ENCODE measurements around the gene PRKD2.
"Not testable (repeated sequence)": the region's sequence is repeated elsewhere in the genome, so short reads cannot be mapped to it uniquely, and the experiment has no call there.

Gene PRKD2

DNA sequence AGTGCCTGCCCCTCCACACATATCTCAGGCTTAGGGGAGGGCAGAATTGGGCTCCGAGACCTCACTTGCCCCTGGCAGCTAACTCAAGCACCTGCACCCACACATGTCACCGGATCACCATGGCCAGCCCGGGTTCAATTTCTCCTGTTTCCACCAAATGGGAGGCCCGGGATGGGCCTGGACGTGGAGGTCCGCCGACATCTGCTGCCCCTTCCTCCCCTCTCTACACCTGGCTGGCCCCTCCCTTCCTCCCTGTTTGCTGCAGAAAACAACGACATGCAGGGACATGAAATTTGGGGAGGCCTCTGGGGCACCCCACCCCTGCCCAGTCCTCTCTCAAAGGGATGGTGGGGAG lies 1.3 kb downstream of the PRKD2 start:
- no peaks in the 10 kb centered on the region for H3K27me3 ChIP-seq (ENCODE audit: insufficient read depth, low read length)
- peak overlapping the region; percentile 89; the same call in 1 of the 2 replicates for H3K9ac ChIP-seq (ENCODE audit: low read depth, low read length)
- H3K27ac ChIP-seq (ENCODE audit: low read length) = no peak overlapping the region
- H3K36me3 ChIP-seq (ENCODE audit: insufficient read depth, low read depth, low read length) = peaks cover 8% of the 10 kb centered on the region
- no peaks in the 10 kb centered on the region for H3K9me3 ChIP-seq (ENCODE audit: insufficient read depth, low read depth, low read length)
- peak overlapping the region; percentile 76 for H3K4me3 ChIP-seq (ENCODE audit: low read length)
- H3K4me1 ChIP-seq (ENCODE audit: insufficient read depth, low read length) = peaks cover 19% of the 10 kb centered on the region; the same call in 1 of the 2 replicates

DNA sequence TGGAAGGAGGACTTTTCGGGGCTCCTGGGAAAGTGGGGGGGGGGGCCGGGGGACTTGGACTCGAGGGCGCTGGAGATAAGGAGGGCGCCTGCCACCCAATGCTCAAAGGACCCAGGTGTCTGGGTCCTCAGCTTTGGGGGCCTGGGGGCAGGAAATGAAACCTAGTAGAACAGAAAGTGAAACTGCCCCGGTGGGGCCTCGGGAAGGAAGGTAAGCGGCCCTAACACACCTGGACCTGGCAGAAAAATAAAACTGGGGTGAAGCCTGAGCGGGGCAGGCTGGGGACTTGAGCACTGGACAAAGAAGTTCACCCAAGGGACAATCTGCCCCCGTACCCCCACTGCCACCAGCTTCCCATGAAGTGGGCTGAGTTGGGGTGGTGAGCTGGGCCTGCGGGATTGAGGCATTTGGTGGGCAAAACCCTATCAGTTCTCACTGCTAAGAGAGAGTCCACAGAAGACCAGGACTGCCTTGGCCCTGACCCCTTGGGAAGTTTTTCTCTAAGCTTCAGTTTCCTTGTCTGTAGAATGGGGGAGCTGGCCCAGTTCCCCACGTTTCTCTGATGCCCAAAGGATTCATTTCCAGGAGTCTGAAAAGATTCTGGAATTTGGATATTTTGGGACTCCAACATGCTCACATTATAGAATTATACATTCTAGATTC lies 2.3 kb downstream of the PRKD2 start:
- H3K4me1 ChIP-seq (ENCODE audit: insufficient read depth, low read length) = peaks cover 19% of the 10 kb centered on the region; the same call in 1 of the 2 replicates
- H3K36me3 ChIP-seq (ENCODE audit: insufficient read depth, low read depth, low read length) = peaks cover 8% of the 10 kb centered on the region
- H3K27ac ChIP-seq (ENCODE audit: low read length) = peak overlapping the region; percentile 61
- H3K4me3 ChIP-seq (ENCODE audit: low read length) = peak overlapping the region; percentile 76
- no peaks in the 10 kb centered on the region for H3K27me3 ChIP-seq (ENCODE audit: insufficient read depth, low read length)
- peak overlapping the region; percentile 89 for H3K9ac ChIP-seq (ENCODE audit: low read depth, low read length)
- no peaks in the 10 kb centered on the region for H3K9me3 ChIP-seq (ENCODE audit: insufficient read depth, low read depth, low read length)

DNA sequence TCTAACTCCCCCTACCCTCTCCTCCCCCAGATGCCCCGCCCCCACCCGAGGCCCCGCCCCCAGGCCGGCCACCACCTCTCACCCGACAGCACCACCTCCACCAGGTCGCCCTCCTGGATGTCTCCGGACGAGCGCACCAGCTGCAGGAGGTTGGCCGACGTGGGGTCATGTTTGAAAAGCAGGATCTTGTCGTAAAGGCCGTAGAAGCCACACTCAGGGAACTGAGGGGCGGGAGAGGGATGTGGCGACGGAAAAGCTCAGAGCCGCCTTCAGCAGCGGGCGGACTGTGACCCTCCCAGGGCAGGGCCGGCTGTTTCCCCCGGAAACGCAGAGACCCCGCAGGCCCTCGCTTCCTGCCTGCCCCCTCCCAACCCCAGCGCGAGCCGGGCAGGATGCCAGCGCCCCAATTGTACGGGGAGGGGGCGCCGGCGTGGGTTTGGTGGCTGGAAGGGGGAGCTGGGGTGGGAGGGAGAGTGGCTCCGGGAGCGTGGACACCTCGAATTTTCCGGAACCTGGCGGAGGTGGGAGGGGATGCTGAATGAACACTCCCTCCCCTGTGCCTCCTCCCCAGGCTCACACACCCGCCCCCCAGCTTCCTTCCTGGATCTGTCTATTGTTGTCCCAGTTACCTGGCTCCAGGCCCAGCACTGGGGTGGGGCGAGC lies 3.0 kb downstream of the PRKD2 start:
- H3K9me3 ChIP-seq (ENCODE audit: insufficient read depth, low read depth, low read length) = no peaks in the 10 kb centered on the region
- peak overlapping the region; percentile 61 for H3K27ac ChIP-seq (ENCODE audit: low read length)
- peaks cover 19% of the 10 kb centered on the region; the same call in 1 of the 2 replicates for H3K4me1 ChIP-seq (ENCODE audit: insufficient read depth, low read length)
- no peaks in the 10 kb centered on the region for H3K27me3 ChIP-seq (ENCODE audit: insufficient read depth, low read length)
- peak overlapping the region; percentile 76 for H3K4me3 ChIP-seq (ENCODE audit: low read length)
- H3K9ac ChIP-seq (ENCODE audit: low read depth, low read length) = peak overlapping the region; percentile 89; the same call in 1 of the 2 replicates
- peaks cover 13% of the 10 kb centered on the region for H3K36me3 ChIP-seq (ENCODE audit: insufficient read depth, low read depth, low read length)

DNA sequence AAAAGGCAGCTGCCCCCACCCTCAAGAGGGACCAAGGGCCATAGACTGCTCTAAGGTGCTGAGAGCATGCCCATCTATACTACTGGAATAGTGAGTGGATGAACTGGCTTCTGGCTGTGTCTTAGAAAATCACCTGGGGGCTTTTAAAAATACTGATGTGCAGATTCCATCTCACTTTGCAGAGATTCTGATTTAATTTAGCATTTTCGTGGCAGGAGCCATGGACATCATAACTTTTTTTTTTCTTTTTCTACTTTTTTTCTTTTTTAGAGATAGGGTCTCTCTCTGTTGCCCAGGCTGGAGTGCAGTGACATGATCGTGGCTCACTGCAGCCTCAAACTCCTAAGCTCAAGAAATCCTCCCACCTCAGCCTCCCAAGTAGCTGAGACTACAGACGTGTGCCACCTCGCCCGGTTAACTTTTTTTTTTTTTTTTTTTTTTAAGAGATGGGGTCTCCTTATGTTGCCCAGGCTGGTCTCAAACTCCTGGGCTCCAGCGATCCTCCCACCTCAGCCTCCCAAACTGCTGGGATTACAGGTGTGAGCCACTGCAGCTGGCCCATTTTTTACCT lies 4.1 kb downstream of the PRKD2 start:
- peaks cover 17% of the 10 kb centered on the region; the same call in 1 of the 2 replicates for H3K4me1 ChIP-seq (ENCODE audit: insufficient read depth, low read length)
- H3K36me3 ChIP-seq (ENCODE audit: insufficient read depth, low read depth, low read length) = peaks cover 22% of the 10 kb centered on the region
- H3K27ac ChIP-seq (ENCODE audit: low read length); H3K9me3 ChIP-seq (ENCODE audit: insufficient read depth, low read depth, low read length); H3K4me3 ChIP-seq (ENCODE audit: low read length); H3K9ac ChIP-seq (ENCODE audit: low read depth, low read length); H3K27me3 ChIP-seq (ENCODE audit: insufficient read depth, low read length): not testable (repeated sequence)

DNA sequence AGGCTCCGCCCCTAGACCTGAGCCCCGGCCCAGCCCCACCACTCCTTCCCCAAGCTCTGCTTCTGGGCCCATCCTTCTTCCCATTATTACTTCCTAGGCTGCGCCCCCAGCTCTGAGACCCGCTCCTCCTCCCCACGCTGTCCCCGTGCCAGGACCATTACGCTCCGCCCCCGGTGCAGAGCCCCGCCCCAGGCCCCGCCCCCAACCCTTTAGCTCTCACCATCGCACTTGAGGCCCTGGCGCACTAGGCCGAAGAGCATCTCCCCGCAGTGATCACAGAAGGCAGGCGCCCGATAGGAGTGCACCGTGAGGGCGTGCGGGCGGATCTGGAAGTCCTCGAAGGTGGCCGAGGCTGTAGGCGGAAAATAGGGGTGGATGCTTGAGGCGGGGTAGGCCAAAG lies 6.2 kb downstream of the PRKD2 start:
- H3K27me3 ChIP-seq (ENCODE audit: insufficient read depth, low read length) = no peaks in the 10 kb centered on the region
- H3K9ac ChIP-seq (ENCODE audit: low read depth, low read length) = no peak overlapping the region
- peaks cover 37% of the 10 kb centered on the region for H3K36me3 ChIP-seq (ENCODE audit: insufficient read depth, low read depth, low read length)
- H3K9me3 ChIP-seq (ENCODE audit: insufficient read depth, low read depth, low read length) = no peaks in the 10 kb centered on the region
- no peak overlapping the region for H3K4me3 ChIP-seq (ENCODE audit: low read length)
- H3K27ac ChIP-seq (ENCODE audit: low read length) = no peak overlapping the region
- peaks cover 14% of the 10 kb centered on the region; the same call in 1 of the 2 replicates for H3K4me1 ChIP-seq (ENCODE audit: insufficient read depth, low read length)

DNA sequence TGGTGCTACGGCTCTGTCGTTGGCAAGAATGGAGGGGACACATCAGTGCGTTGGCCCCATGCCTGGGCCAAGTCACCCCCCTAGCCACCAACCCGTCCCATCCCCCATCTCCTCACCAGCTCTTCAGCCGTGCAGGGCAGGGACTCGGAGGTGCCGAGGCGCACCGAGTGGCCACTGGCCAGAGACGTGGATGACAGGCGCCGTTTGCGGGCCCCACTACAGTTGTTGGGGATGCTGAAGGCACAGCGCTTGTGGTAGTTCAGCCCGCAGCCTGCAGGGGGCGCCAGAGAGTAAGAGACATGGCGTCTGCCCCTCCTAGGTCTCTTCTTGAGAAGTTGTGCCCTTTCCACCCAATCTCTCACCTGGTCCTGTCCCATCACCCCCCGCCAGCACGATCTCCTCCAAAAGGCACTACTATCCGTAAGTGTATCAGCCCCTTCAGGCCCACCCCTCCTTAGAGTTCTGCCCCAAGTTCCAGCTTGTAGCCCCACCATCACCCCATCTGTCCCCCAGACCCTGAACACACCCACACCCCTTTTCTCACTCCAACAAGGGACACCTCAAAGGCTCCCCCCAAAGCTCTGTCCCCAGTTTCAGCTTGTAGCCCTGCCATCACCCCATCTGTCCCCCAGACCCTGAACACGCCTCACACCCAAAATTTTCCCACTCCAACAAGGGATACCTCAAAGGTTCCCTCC lies 12.4 kb downstream of the PRKD2 start:
- H3K4me3 ChIP-seq (ENCODE audit: low read length) = no peak overlapping the region
- no peaks in the 10 kb centered on the region for H3K4me1 ChIP-seq (ENCODE audit: insufficient read depth, low read length)
- no peak overlapping the region for H3K9ac ChIP-seq (ENCODE audit: low read depth, low read length)
- no peaks in the 10 kb centered on the region for H3K9me3 ChIP-seq (ENCODE audit: insufficient read depth, low read depth, low read length)
- H3K36me3 ChIP-seq (ENCODE audit: insufficient read depth, low read depth, low read length) = peaks cover 75% of the 10 kb centered on the region
- H3K27me3 ChIP-seq (ENCODE audit: insufficient read depth, low read length) = no peaks in the 10 kb centered on the region
- no peak overlapping the region for H3K27ac ChIP-seq (ENCODE audit: low read length)

DNA sequence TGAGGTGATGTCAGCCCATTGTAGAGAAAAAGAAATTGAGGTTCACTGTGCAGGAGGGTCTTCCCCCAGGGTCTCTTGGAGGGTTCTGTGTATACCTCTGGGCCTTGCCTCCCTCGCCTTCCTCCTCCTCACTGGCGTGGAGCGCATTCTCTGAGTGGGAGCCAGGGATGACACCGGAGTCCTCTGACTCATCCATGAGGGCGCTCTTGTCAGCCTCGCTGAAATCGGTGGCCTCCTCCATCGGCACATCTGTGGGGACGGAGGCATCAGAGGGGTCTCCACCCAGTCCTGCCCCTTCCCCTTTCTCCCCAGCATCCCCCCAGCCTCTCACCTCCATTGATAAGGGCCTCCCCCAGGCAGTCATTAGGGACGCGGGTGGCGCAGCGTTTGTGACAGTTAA lies 16.2 kb downstream of the PRKD2 start:
- no peak overlapping the region for H3K9ac ChIP-seq (ENCODE audit: low read depth, low read length)
- H3K4me1 ChIP-seq (ENCODE audit: insufficient read depth, low read length) = peaks cover 5% of the 10 kb centered on the region; the same call in 1 of the 2 replicates
- peaks cover 73% of the 10 kb centered on the region for H3K36me3 ChIP-seq (ENCODE audit: insufficient read depth, low read depth, low read length)
- no peak overlapping the region for H3K4me3 ChIP-seq (ENCODE audit: low read length)
- no peaks in the 10 kb centered on the region for H3K27me3 ChIP-seq (ENCODE audit: insufficient read depth, low read length)
- H3K9me3 ChIP-seq (ENCODE audit: insufficient read depth, low read depth, low read length) = no peaks in the 10 kb centered on the region
- H3K27ac ChIP-seq (ENCODE audit: low read length) = no peak overlapping the region

DNA sequence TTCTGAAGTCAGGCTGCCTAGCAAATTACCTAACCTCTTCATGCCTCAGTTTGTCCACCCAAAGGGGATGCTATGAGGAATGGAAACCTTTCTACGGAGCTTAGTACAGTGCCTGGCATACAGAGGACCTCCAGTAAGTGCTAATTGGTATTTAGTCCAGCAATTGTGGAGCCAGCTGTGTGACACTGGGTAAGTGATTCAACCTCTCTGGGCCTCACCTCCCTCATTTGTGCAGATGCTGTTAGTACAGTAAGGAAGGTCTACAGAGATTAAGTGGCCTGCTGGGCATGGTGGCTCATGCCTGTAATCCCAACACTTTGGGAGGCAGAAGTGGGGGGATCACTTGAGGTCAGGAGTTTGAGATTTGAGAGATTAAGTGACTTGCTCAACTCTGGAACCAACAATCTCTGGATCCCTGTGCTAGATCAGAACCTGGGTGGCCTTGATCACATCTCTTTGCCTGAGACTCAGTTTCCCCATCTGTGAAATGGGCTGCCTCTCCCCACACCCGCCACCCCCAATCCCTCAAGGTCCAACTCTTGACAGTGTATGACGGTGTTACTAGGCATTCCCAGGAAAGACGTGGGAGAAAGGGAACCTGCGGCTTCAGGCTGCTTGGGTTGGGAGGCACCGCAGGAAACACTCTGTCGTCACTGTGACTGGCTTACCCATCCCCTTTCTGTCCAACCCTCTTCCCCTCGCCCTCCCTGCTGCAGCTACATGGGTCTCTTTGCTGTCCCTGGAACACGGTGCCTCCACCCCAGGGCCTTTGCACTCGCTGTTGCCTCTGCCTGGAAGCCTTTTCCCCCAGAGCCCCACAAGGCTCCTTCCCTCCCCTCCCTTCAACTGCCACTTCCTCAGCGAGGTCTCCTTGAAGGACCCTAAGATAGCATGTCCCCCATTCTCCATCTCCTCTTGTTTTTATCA lies 18.3 kb downstream of the PRKD2 start:
- Histone ChIP-seq H3K4me1 (ENCODE audit: insufficient read depth, low read length) (peaks cover 5% of the 10 kb centered on the region; the same call in 1 of the 2 replicates), H3K9me3 (ENCODE audit: insufficient read depth, low read depth, low read length) (no peaks in the 10 kb centered on the region), H3K36me3 (ENCODE audit: insufficient read depth, low read depth, low read length) (peaks cover 86% of the 10 kb centered on the region), H3K27me3 (ENCODE audit: insufficient read depth, low read length) (no peaks in the 10 kb centered on the region), H3K27ac (ENCODE audit: low read length) (no peak overlapping the region), H3K9ac (ENCODE audit: low read depth, low read length) (no peak overlapping the region), H3K4me3 (ENCODE audit: low read length) (no peak overlapping the region)

DNA sequence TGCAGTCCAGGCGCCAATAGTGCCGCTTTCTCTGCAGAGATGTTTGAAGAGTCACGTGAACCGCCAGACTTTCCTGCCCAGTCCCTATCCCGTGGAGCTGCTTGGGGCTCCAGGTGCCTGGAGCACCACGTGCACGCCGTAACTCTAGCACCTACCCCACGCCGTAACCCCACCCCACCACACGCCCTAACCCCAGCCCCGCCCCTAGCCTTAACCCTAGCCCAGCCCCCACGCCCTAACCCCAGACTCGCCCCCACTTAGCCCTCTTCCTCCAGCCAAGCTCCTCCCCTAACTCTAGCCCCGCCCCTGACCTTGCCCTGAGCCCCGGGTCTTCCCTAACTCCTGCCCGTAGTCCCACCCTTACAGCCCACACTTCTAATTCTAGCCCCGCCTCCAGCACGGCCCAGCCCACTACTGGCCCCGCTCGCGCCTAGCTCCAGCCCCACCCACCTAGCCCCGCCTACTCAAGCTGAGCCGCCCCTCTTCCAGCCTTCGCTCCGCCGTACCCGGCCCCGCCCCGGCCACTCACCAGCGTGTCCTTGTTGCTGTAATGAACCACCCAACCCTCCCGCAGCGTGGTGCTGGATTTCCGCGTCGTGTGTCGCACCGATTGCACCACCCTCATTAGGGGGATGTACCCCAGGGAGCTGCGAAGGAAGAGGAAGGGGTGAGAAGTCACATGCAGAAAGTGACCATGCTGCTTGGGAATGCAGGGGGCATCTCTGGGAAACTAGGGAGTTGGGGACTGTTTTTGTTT lies 19.5 kb downstream of the PRKD2 start:
- Histone ChIP-seq H3K36me3 (ENCODE audit: insufficient read depth, low read depth, low read length) (peaks cover 86% of the 10 kb centered on the region), H3K4me3 (ENCODE audit: low read length) (peak overlapping the region; percentile 50), H3K4me1 (ENCODE audit: insufficient read depth, low read length) (peaks cover 5% of the 10 kb centered on the region; the same call in 1 of the 2 replicates), H3K9me3 (ENCODE audit: insufficient read depth, low read depth, low read length) (no peaks in the 10 kb centered on the region), H3K27me3 (ENCODE audit: insufficient read depth, low read length) (no peaks in the 10 kb centered on the region), H3K27ac (ENCODE audit: low read length) (no peak overlapping the region), H3K9ac (ENCODE audit: low read depth, low read length) (peak overlapping the region; percentile 47; the same call in 1 of the 2 replicates)

DNA sequence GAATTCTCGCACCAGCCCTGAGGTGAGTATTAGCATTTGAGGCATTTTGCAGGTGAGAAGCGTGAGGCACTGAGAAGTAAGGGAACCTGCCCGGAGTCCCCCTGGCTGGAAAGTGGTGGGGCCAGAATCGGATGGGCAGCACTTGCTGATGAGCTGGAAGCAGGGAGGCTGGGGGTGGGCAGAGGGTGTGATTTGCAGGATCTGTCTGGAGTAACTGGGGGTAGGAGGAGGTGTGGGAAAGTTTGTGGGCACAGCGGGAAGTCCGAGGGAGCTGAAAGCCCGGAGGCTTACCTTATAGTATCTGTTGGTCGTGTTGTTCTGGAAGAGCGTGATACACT lies 20.1 kb downstream of the PRKD2 start:
- H3K9ac ChIP-seq (ENCODE audit: low read depth, low read length) = peak overlapping the region; percentile 47; the same call in 1 of the 2 replicates
- H3K4me3 ChIP-seq (ENCODE audit: low read length) = peak overlapping the region; percentile 43
- no peaks in the 10 kb centered on the region for H3K27me3 ChIP-seq (ENCODE audit: insufficient read depth, low read length)
- no peaks in the 10 kb centered on the region for H3K9me3 ChIP-seq (ENCODE audit: insufficient read depth, low read depth, low read length)
- H3K27ac ChIP-seq (ENCODE audit: low read length) = no peak overlapping the region
- H3K36me3 ChIP-seq (ENCODE audit: insufficient read depth, low read depth, low read length) = peaks cover 86% of the 10 kb centered on the region
- peaks cover 5% of the 10 kb centered on the region; the same call in 1 of the 2 replicates for H3K4me1 ChIP-seq (ENCODE audit: insufficient read depth, low read length)
